OCI-LY3 (cell line): ENCODE data around the gene GAL3ST2.
A peak's percentile ranks its signal among the peaks of the same experiment; 100 is the strongest.
"Not testable (repeated sequence)": the region's sequence is repeated elsewhere in the genome, so short reads cannot be mapped to it uniquely, and the experiment has no call there.

Experiments used
- H2AFZ ChIP-seq: fragments of 200-600, 300-600 bp; shearing (Covaris generic); 2 replicates; pipeline ENCODE4 v1.6.0; 2014; ENCODE audit warnings: antibody characterized with exemption, low read depth, low read length
- H3K27ac ChIP-seq: fragments of 200-600, 300-600 bp; sonication (generic); 2 replicates; pipeline ENCODE4 v1.5.1; 2014; ENCODE audit warnings: mild to moderate bottlenecking, low read length, moderate library complexity, mixed read lengths
- H3K27me3 ChIP-seq: fragments of 200-600, 300-600 bp; sonication (generic); 2 replicates; pipeline ENCODE4 v1.6.1; 2014; ENCODE audit warnings: low read depth, low read length, mixed read lengths
- H3K36me3 ChIP-seq: fragments of 200-600, 300-600 bp; sonication (generic); replicated peaks from 2 replicates; pipeline ENCODE3; 2014; ENCODE audit warnings: low read depth, low read length, mixed read lengths
- H3K4me1 ChIP-seq: fragments of 300-600, 200-600 bp; sonication (generic); 2 replicates; pipeline ENCODE4 v1.6.1; 2014; ENCODE audit warnings: low read length, mixed read lengths
- H3K4me2 ChIP-seq: fragments of 200-600, 300-600 bp; sonication (generic); 2 replicates; pipeline ENCODE4 v1.6.1; 2014; ENCODE audit warnings: low read length, mixed read lengths
- H3K4me3 ChIP-seq: fragments of 300-600, 200-600 bp; sonication (generic); 2 replicates; pipeline ENCODE4 v1.5.1; 2014; ENCODE audit warnings: antibody characterized with exemption, mild to moderate bottlenecking, low read length, moderate library complexity
- H3K79me2 ChIP-seq: fragments of 300-600, 200-600 bp; shearing (Covaris generic); 2 replicates; pipeline ENCODE4 v1.6.1; 2014; ENCODE audit warnings: mild to moderate bottlenecking, low read length, mixed read lengths
- H3K9ac ChIP-seq: fragments of 300-600, 200-600 bp; shearing (Covaris generic); 2 replicates; pipeline ENCODE4 v1.6.0; 2014; ENCODE audit warnings: mild to moderate bottlenecking, low read length, moderate library complexity
- H3K9me3 ChIP-seq: fragments of 200-600, 300-600 bp; shearing (Covaris generic); 2 replicates; pipeline ENCODE4 v1.6.1; 2014; ENCODE audit warnings: low read length, mixed read lengths; ENCODE audit not compliant: insufficient read depth
- H4K20me1 ChIP-seq: fragments of 200-600, 300-600 bp; sonication (generic); 2 replicates; pipeline ENCODE4 v1.6.1; 2016; ENCODE audit warnings: low read length, mixed read lengths; ENCODE audit not compliant: insufficient read depth
- EZH2phosphoT487 ChIP-seq: fragments of 200-600 bp; shearing (Covaris generic); IDR thresholded peaks from 2 replicates; pipeline ENCODE4 v1.6.1; 2018; ENCODE audit warnings: antibody characterized with exemption, mixed run types, low read depth
- TF ChIP-seq, protein P1 (sequence below): fragments of 200-600, 300-600 bp; sonication (generic); IDR thresholded peaks from 2 replicates; pipeline ENCODE4 v1.5.1; 2014; ENCODE audit warnings: antibody characterized with exemption, low read length, low read depth

The GAL3ST2 gene

DNA sequence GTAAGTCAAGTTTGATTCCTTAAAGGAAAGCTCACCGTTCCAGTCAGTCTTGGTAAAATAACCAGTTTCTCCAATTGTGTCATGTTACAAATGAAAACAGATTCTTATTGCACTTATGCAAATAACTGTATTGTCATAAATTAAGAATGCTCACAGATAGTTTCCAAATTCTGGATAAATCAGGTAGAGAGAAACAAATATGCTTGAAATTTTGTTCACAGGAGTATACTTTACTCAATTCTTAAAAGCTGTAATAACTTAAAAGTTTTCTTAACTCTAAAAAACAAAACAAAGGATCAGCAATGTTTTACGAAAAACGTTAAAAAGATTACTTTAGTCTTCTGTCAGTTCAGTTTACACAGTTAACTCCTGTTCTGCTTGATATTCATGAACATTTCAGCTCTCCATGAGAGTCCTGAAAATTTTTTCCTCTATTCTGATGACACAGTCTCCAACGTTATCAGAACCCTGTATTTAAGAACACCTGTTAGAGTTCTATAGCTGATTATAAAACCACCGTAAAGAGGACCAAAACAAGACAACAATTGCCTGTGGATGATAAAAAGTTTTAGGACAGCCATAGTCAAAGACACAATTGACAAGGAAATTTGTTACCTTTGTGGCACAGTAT is 4.4 kb downstream of the GAL3ST2 start:
- Histone ChIP-seq H4K20me1 (no peaks in the 10 kb centered on the region), H2AFZ (no peak overlapping the region), H3K9ac (no peak overlapping the region), H3K79me2 (no peaks in the 10 kb centered on the region), H3K9me3 (no peaks in the 10 kb centered on the region), H3K4me1 (no peaks in the 10 kb centered on the region), H3K27me3 (no peaks in the 10 kb centered on the region), H3K4me3 (no peak overlapping the region), H3K4me2 (no peak overlapping the region), H3K36me3 (no peaks in the 10 kb centered on the region), H3K27ac (no peak overlapping the region)
- TF ChIP-seq, protein P1, sequence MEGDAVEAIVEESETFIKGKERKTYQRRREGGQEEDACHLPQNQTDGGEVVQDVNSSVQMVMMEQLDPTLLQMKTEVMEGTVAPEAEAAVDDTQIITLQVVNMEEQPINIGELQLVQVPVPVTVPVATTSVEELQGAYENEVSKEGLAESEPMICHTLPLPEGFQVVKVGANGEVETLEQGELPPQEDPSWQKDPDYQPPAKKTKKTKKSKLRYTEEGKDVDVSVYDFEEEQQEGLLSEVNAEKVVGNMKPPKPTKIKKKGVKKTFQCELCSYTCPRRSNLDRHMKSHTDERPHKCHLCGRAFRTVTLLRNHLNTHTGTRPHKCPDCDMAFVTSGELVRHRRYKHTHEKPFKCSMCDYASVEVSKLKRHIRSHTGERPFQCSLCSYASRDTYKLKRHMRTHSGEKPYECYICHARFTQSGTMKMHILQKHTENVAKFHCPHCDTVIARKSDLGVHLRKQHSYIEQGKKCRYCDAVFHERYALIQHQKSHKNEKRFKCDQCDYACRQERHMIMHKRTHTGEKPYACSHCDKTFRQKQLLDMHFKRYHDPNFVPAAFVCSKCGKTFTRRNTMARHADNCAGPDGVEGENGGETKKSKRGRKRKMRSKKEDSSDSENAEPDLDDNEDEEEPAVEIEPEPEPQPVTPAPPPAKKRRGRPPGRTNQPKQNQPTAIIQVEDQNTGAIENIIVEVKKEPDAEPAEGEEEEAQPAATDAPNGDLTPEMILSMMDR: no peak
- no peak for TF ChIP-seq EZH2phosphoT487

DNA sequence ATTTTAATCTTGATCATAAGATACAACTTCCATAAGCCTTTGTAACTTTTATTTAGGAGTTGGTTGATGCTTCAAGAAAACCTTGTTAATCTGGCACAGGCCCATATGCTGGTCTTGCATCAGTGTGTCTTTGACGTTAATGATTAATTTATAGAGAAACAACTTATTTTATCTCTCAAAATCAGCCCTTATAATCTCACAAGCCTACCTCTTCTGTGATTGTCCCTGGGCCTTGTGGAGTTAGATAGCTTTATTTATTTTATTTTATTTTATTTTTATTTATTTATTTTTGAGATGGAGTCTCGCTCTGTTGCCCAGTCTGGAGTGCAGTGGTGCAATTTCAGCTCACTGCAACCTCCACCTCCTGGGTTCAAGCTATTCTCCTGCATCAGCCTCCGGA is 5.4 kb downstream of the GAL3ST2 start:
- H3K4me3 ChIP-seq, H3K9me3 ChIP-seq, H3K9ac ChIP-seq, H3K4me1 ChIP-seq, H2AFZ ChIP-seq, H3K4me2 ChIP-seq, H3K27me3 ChIP-seq, H3K36me3 ChIP-seq, H3K79me2 ChIP-seq, H4K20me1 ChIP-seq, H3K27ac ChIP-seq: not testable (repeated sequence)

DNA sequence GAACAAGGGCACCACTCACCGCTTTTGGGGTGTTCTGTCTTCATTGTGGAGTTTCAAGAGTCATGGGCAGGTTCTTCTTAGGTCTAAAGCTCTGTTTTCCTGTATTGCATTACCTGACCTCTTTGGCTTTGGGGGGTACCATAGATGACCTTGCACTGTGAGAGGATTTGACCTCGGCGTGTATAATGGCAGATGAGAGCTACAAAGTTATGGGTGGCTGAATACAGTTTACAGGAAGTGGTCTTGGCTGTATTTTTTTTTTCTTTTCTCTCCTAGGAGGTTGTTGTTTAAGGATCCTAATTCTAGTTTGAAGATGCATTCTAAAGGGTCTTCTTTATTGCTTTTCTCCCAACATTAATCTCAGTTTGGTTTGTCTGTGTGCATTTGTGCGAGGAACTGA is 11.5 kb downstream of the GAL3ST2 start:
- Histone ChIP-seq H2AFZ (no peak overlapping the region), H3K36me3 (no peaks in the 10 kb centered on the region), H3K4me3 (no peak overlapping the region), H3K9me3 (no peaks in the 10 kb centered on the region), H3K79me2 (no peaks in the 10 kb centered on the region), H3K4me2 (peak overlapping the region; percentile 29; the same call in 1 of the 2 replicates), H3K9ac (no peak overlapping the region), H4K20me1 (no peaks in the 10 kb centered on the region), H3K4me1 (peaks cover 18% of the 10 kb centered on the region), H3K27me3 (no peaks in the 10 kb centered on the region), H3K27ac (no peak overlapping the region)
- TF ChIP-seq, protein P1: no peak
- no peak for TF ChIP-seq EZH2phosphoT487

DNA sequence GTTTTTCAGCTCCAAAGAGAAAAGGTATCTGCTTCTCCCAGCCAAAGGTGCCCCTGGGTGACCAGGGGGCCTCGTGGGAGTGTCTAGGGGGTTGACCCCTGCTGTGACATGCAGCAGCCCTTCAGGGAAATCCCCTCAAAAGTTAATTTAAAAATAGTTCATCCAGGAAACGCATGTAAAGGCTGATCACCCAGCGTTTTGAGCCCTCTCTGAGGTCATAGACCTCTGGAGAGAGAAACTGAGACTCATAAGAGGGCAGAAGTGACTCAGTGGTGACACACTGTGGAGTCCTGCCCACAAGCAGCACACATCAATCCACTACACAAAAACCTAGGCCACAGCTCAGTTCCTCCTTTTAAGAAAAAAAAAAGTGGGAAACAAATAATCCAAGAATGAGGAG is 11.9 kb downstream of the GAL3ST2 start:
- no peaks in the 10 kb centered on the region for H4K20me1 ChIP-seq
- no peaks in the 10 kb centered on the region for H3K79me2 ChIP-seq
- H3K27ac ChIP-seq: no peak overlapping the region
- peak overlapping the region; percentile 29; the same call in 1 of the 2 replicates for H3K4me2 ChIP-seq
- H3K9me3 ChIP-seq: no peaks in the 10 kb centered on the region
- no peak overlapping the region for H3K4me3 ChIP-seq
- peaks cover 18% of the 10 kb centered on the region for H3K4me1 ChIP-seq
- no peak overlapping the region for H3K9ac ChIP-seq
- H3K36me3 ChIP-seq: no peaks in the 10 kb centered on the region
- H3K27me3 ChIP-seq: no peaks in the 10 kb centered on the region
- TF ChIP-seq EZH2phosphoT487: no peak
- TF ChIP-seq, protein P1: no peak
- no peak overlapping the region for H2AFZ ChIP-seq

DNA sequence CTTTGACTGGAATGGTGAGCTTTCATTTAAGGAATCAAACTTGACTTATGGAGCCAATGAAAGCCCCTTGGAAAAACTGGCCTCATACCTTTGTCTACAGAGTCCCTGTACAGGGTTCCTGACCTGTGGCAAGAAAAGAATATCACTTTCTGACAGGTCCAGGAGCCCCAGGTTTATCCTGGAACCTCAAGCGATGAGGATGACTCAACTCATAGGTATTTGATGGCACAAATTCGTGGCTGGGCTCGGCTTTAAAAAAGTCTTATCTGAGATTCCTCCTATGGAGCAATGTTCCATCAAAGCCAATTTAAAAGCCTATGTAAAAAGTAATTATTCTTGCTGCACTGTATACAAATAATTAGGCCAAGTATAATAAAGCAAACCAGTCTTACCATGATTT is 14.8 kb downstream of the GAL3ST2 start:
- not testable (repeated sequence) for H3K4me3 ChIP-seq, H3K36me3 ChIP-seq, H2AFZ ChIP-seq, H4K20me1 ChIP-seq, H3K4me2 ChIP-seq, H3K27ac ChIP-seq, H3K9ac ChIP-seq, H3K9me3 ChIP-seq, H3K27me3 ChIP-seq, H3K79me2 ChIP-seq
- H3K4me1 ChIP-seq: peaks cover 18% of the 10 kb centered on the region
